DOHH2 (cell line): ENCODE results near the gene IL13RA2.

Experiments used
- H3F3A ChIP-seq: fragments of 200-600 bp; sonication (generic), shearing (Covaris generic); 2 replicates; pipeline ENCODE4 v1.6.0; 2016; ENCODE audit warnings: antibody characterized with exemption, mild to moderate bottlenecking; ENCODE audit not compliant: control insufficient read depth, insufficient read depth
- H3K27ac ChIP-seq: fragments of 200-600 bp; sonication (generic); 2 replicates; pipeline ENCODE4 v1.5.1; 2014; ENCODE audit warnings: low read depth, mild to moderate bottlenecking, low read length, moderate library complexity
- H3K27me3 ChIP-seq: fragments of 200-600 bp; sonication (generic); 2 replicates; pipeline ENCODE4 v1.6.1; 2014; ENCODE audit warnings: mild to moderate bottlenecking, low read length, mixed read lengths; ENCODE audit not compliant: control insufficient read depth
- H3K36me3 ChIP-seq: fragments of 200-600 bp; sonication (generic); 2 replicates; pipeline ENCODE4 v1.6.1; 2014; ENCODE audit warnings: mild to moderate bottlenecking, low read length, moderate library complexity, mixed read lengths; ENCODE audit not compliant: control insufficient read depth
- H3K4me1 ChIP-seq: fragments of 200-600 bp; sonication (generic); 2 replicates; pipeline ENCODE4 v1.6.1; 2014; ENCODE audit warnings: mild to moderate bottlenecking, low read length, mixed read lengths; ENCODE audit not compliant: control insufficient read depth
- H3K4me2 ChIP-seq: fragments of 200-600 bp; sonication (generic); 2 replicates; pipeline ENCODE4 v1.6.0; 2014; ENCODE audit warnings: mild to moderate bottlenecking, low read length, moderate library complexity
- H3K4me3 ChIP-seq: fragments of 200-600 bp; sonication (generic); 2 replicates; pipeline ENCODE4 v1.5.1; 2014; ENCODE audit warnings: mild to moderate bottlenecking, low read length, mixed read lengths
- H3K79me2 ChIP-seq: fragments of 200-600 bp; sonication (generic); 2 replicates; pipeline ENCODE4 v1.6.1; 2014; ENCODE audit warnings: mild to moderate bottlenecking, low read length, mixed read lengths; ENCODE audit not compliant: control insufficient read depth
- H3K9me2 ChIP-seq: fragments of 200-600 bp; sonication (generic); replicated peaks from 2 replicates; pipeline ENCODE4 v1.6.1; 2014; ENCODE audit warnings: mild to moderate bottlenecking, low read length, mixed read lengths; ENCODE audit not compliant: control insufficient read depth
- H3K9me3 ChIP-seq: fragments of 200-600 bp; sonication (generic); 2 replicates; pipeline ENCODE4 v1.6.1; 2014; ENCODE audit warnings: antibody characterized with exemption, low read length, mixed read lengths; ENCODE audit not compliant: control insufficient read depth, insufficient read depth
- H4K20me1 ChIP-seq: fragments of 200-600 bp; sonication (generic); 2 replicates; pipeline ENCODE4 v1.6.0; 2014; ENCODE audit warnings: low read depth, mild to moderate bottlenecking, antibody characterized with exemption, low read length, moderate library complexity; ENCODE audit not compliant: control insufficient read depth, insufficient read depth
- CTCF ChIP-seq: fragments of 200-600 bp; sonication (generic); IDR thresholded peaks from one replicate; pipeline ENCODE4 v1.5.1; 2014; ENCODE audit warnings: antibody characterized with exemption, mild to moderate bottlenecking, low read depth, low read length; ENCODE audit not compliant: poor library complexity, severe bottlenecking
- EZH2phosphoT487 ChIP-seq: fragments of 200-600 bp; sonication (generic); IDR thresholded peaks from 2 replicates; pipeline ENCODE4 v1.6.1; 2017; ENCODE audit warnings: borderline replicate concordance, mild to moderate bottlenecking, antibody characterized with exemption, low read length, moderate library complexity, mixed read lengths

Gene IL13RA2

GRCh38 chrX:115054876-115055275, 37.5 kb upstream of the IL13RA2 start:
- no peaks in the 10 kb centered on the region for H3K9me3 ChIP-seq
- H3F3A ChIP-seq, result no peaks in the 10 kb centered on the region
- no peaks in the 10 kb centered on the region for H4K20me1 ChIP-seq
- no peak for TF ChIP-seq EZH2phosphoT487
- TF ChIP-seq CTCF, result no peak
- no peak overlapping the region for H3K4me2 ChIP-seq
- no peak overlapping the region for H3K27ac ChIP-seq
- H3K36me3 ChIP-seq, result no peaks in the 10 kb centered on the region
- no peaks in the 10 kb centered on the region for H3K4me1 ChIP-seq
- H3K9me2 ChIP-seq, result no peaks in the 10 kb centered on the region
- no peaks in the 10 kb centered on the region for H3K27me3 ChIP-seq
- no peak overlapping the region for H3K4me3 ChIP-seq
- no peaks in the 10 kb centered on the region for H3K79me2 ChIP-seq

- Histone ChIP-seq H3K9me3 (no peaks in the 10 kb centered on the region), H3K79me2 (no peaks in the 10 kb centered on the region), H3K4me1 (no peaks in the 10 kb centered on the region), H3K27me3 (no peaks in the 10 kb centered on the region), H4K20me1 (no peaks in the 10 kb centered on the region), H3K4me2 (no peak overlapping the region), H3F3A (no peaks in the 10 kb centered on the region), H3K36me3 (no peaks in the 10 kb centered on the region), H3K4me3 (no peak overlapping the region), H3K9me2 (no peaks in the 10 kb centered on the region), H3K27ac (no peak overlapping the region)
- TF ChIP-seq CTCF, result no peak
- TF ChIP-seq EZH2phosphoT487, result no peak
These were observed 35.8 kb upstream of the IL13RA2 start for GRCh38 chrX:115053223-115053622.

- no peak overlapping the region for H3K4me3 ChIP-seq
- H3K9me3 ChIP-seq, result no peaks in the 10 kb centered on the region
- H3F3A ChIP-seq, result no peaks in the 10 kb centered on the region
- TF ChIP-seq EZH2phosphoT487 (no peak), CTCF (no peak)
- H3K36me3 ChIP-seq, result no peaks in the 10 kb centered on the region
- no peaks in the 10 kb centered on the region for H4K20me1 ChIP-seq
- no peak overlapping the region for H3K4me2 ChIP-seq
- no peaks in the 10 kb centered on the region for H3K27me3 ChIP-seq
- no peaks in the 10 kb centered on the region for H3K9me2 ChIP-seq
- H3K27ac ChIP-seq, result no peak overlapping the region
- no peaks in the 10 kb centered on the region for H3K4me1 ChIP-seq
- H3K79me2 ChIP-seq, result no peaks in the 10 kb centered on the region
These were observed 30.3 kb upstream of the IL13RA2 start for GRCh38 chrX:115047715-115048114.

- Histone ChIP-seq H3K27ac (no peak overlapping the region), H3K4me1 (no peaks in the 10 kb centered on the region), H3K27me3 (no peaks in the 10 kb centered on the region), H3K4me3 (no peak overlapping the region), H3K9me2 (no peaks in the 10 kb centered on the region), H3K9me3 (no peaks in the 10 kb centered on the region), H3K4me2 (no peak overlapping the region), H4K20me1 (no peaks in the 10 kb centered on the region), H3K36me3 (no peaks in the 10 kb centered on the region), H3F3A (no peaks in the 10 kb centered on the region), H3K79me2 (no peaks in the 10 kb centered on the region)
- TF ChIP-seq CTCF (no peak), EZH2phosphoT487 (no peak)
These were observed 29.8 kb upstream of the IL13RA2 start for GRCh38 chrX:115047181-115047580.
